Measurements from ENCODE around the gene SH3BP2. TPM values are rescaled to one million over a fixed set of nuclear protein-coding genes. Genes with fewer than 3 reads are reported as not detected.

The SH3BP2 gene
- total and polyA plus RNA-seq, 10 of the 15 experiments (the other 5 are each of a cell fraction or from before 2014, with no cell fraction given), result 1.1 to 61.8 (median 23.9) TPM

- RAD21 ChIA-PET (ENCODE audit: unreplicated experiment), result interaction anchor here (0.7 kb wide), 1 partner anchor 92 kb away, joined by 3 read pairs; no protein-coding TSS in a partner anchor
- Histone ChIP-seq H3K27ac (ENCODE audit: control insufficient read depth, insufficient read depth) (peak overlapping the region; percentile 78; the same call in 1 of the 2 replicates), H2AFZ (ENCODE audit: control insufficient read depth, low read depth, low read length) (peak overlapping the region; percentile 80), H3K4me1 (ENCODE audit: control insufficient read depth, insufficient read depth, low read length) (peaks cover 23% of the 10 kb centered on the region), H3K4me2 (ENCODE audit: control insufficient read depth, insufficient read depth) (peak overlapping the region; percentile 95), H3K36me3 (ENCODE audit: control insufficient read depth in 2 of 2, insufficient read depth in 2 of 2, low read length in 1 of 2) (no peaks in the 10 kb centered on the region), H3K9me3 (replicated peaks; ENCODE audit: control insufficient read depth, insufficient read depth, low read length) (no peaks in the 10 kb centered on the region), H3K27me3 (replicated peaks in 1 of 2; ENCODE audit: control insufficient read depth in 2 of 2, insufficient read depth in 2 of 2, low read length in 1 of 2) (no peaks in the 10 kb centered on the region), H4K20me1 (ENCODE audit: control insufficient read depth, insufficient read depth) (no peaks in the 10 kb centered on the region), H3K9ac (ENCODE audit: control insufficient read depth, insufficient read depth, low read length) (peak overlapping the region; percentile 82), H3K4me3 (peak overlapping the region; percentile 81), H3K79me2 (ENCODE audit: control insufficient read depth, insufficient read depth, low read length) (peaks cover 35% of the 10 kb centered on the region)
- 14% methylated on average over 10 of the region's 10 CpGs for WGBS (ENCODE audit: insufficient coverage, insufficient replicate concordance, low lambda C conversion rate, missing lambda C conversion rate)
- BruUV-seq (replicated peaks), result TSS peak; percentile 64
- in situ Hi-C loops (cut with MboI), result no loop called here
- DNase-seq (ENCODE audit: low read depth, low spot score), result no peak
- no peak for ATAC-seq
- intact Hi-C loops (cut with micrococcal nuclease; ENCODE audit: unreplicated experiment), result loop anchor here (5.0 kb wide), 1 partner anchor 120 kb away; the partner anchor contains the start of genes GRK4 and NOP14
- no peak for FAIRE-seq
- POLR2A ChIA-PET, result interaction anchor here (0.6 kb wide), 1 partner anchor 79 kb away, joined by 4 read pairs; no protein-coding TSS in a partner anchor
- CTCF ChIA-PET, result interaction anchor here (1.5 kb wide), 1 partner anchor 10 kb away, joined by 4 read pairs; no protein-coding TSS in a partner anchor
- SMC1A ChIA-PET (ENCODE audit: uncharacterized antibody, unreplicated experiment), result no interaction called here
- TF ChIP-seq ELK1 (IDR thresholded peaks at IDR 0.05; ENCODE audit: low read depth, low read length) (no peak), TBL1XR1 (IDR thresholded peaks at IDR 0.05; ENCODE audit: low read depth, low read length) (no peak), ATF7 (IDR thresholded peaks at IDR 0.05; ENCODE audit: low read depth) (no peak), SREBF2 (IDR thresholded peaks at IDR 0.05; ENCODE audit: low read length) (no peak), CTCF (IDR thresholded peaks at IDR 0.05 in 2 of 3, conservative IDR thresholded peaks at IDR 0.05 in 1 of 3; ENCODE audit: control insufficient read depth in 2 of 3, extremely low read depth in 1 of 3, insufficient read depth in 1 of 3, low read depth in 3 of 3, low read length in 3 of 3) (no peak), TARDBP (IDR thresholded peaks at IDR 0.05; ENCODE audit: borderline replicate concordance) (no peak), HDAC6 (IDR thresholded peaks at IDR 0.05; ENCODE audit: unreplicated experiment) (no peak), IKZF2 (IDR thresholded peaks at IDR 0.05) (no peak), JUNB (IDR thresholded peaks at IDR 0.05) (no peak), FOS (IDR thresholded peaks at IDR 0.05; ENCODE audit: borderline replicate concordance, extremely low read depth, insufficient read length) (no peak), RB1 (IDR thresholded peaks at IDR 0.05; ENCODE audit: borderline replicate concordance) (no peak), WRNIP1 (IDR thresholded peaks at IDR 0.05; ENCODE audit: borderline replicate concordance, low read depth, low read length) (no peak), PKNOX1 (IDR thresholded peaks at IDR 0.05) (no peak), CREM (IDR thresholded peaks at IDR 0.05; ENCODE audit: low read depth) (no peak), FOXK2 (IDR thresholded peaks at IDR 0.05) (no peak), BCLAF1 (IDR thresholded peaks at IDR 0.05) (no peak), RBBP5 (conservative IDR thresholded peaks at IDR 0.05) (no peak)
These were observed 49.9 kb downstream of the SH3BP2 start for GRCh38 chr4:2842687-2843262.
